Suprapubic skin (tissue), 4 donors: ENCODE results near the gene FGF4. TPM values are rescaled to one million over a fixed set of nuclear protein-coding genes. Genes with fewer than 3 reads are reported as not detected.

Experiments
- DNase-seq, 2 donors: peaks; one replicate each; pipeline ENCODE4 v3.0.0-alpha.2; 2019; ENCODE audit warnings: low spot score in 2 of 2
- H3K27ac ChIP-seq: fragments of 200-600 bp; sonication (generic); one replicate; pipeline ENCODE4 v1.5.1; 2019
- H3K27me3 ChIP-seq: fragments of 200-600 bp; sonication (generic); one replicate; pipeline ENCODE4 v1.5.1; 2019
- H3K36me3 ChIP-seq: fragments of 200-600 bp; sonication (generic); one replicate; pipeline ENCODE4 v1.5.1; 2019
- H3K4me1 ChIP-seq: fragments of 200-600 bp; sonication (generic); one replicate; pipeline ENCODE4 v1.5.1; 2019
- H3K4me3 ChIP-seq: fragments of 200-600 bp; sonication (generic); one replicate; pipeline ENCODE4 v1.5.1; 2019; ENCODE audit warnings: mild to moderate bottlenecking
- H3K9me3 ChIP-seq: fragments of 200-600 bp; sonication (generic); one replicate; pipeline ENCODE4 v1.5.1; 2019
- EP300 ChIP-seq: sonication (generic); formaldehyde crosslinking; IDR thresholded peaks from one replicate; pipeline ENCODE4 v1.6.1; 2017; ENCODE audit warnings: antibody characterized with exemption
- POLR2A ChIP-seq, 2 donors: fragments of 450-650 bp; IDR thresholded peaks; one replicate each; pipeline ENCODE4 v1.6.1; 2017; ENCODE audit warnings: antibody characterized with exemption in 2 of 2, mild to moderate bottlenecking in 2 of 2, moderate library complexity in 2 of 2
- POLR2AphosphoS5 ChIP-seq, 3 donors: sonication (generic); formaldehyde crosslinking; IDR thresholded peaks; one replicate each; pipeline ENCODE4 v1.6.1; 2017; ENCODE audit warnings: antibody characterized with exemption in 3 of 3
- WGBS: methylation state at CpG from one replicate; pipeline ENCODE4 v1.1.5; 2018; 5-methylcytosine and 5-hydroxymethylcytosine counted together
- total RNA-seq, 4 donors: library from RNA; depleted of rRNA; stranded (reverse); fragments of >200 nt; gene quantifications; one replicate each; pipeline ENCODE4 v1.1.0, GENCODE V29; 2016
- TF ChIP-seq, protein P1 (sequence below), 2 donors: fragments of 200-600 bp in 1 of 2; fragments of 450-650 bp in 1 of 2; sonication (generic) in 1 of 2; IDR thresholded peaks; one replicate each; pipeline ENCODE4 v1.5.1; 2016 to 2019; ENCODE audit warnings: antibody characterized with exemption in 2 of 2, mild to moderate bottlenecking in 1 of 2, moderate library complexity in 1 of 2

Gene FGF4
- total RNA-seq, 4 donors from 2014 or later = not detected

- WGBS = 79% methylated on average over 14 of the region's 14 CpGs
- Histone ChIP-seq H3K27ac (no peak overlapping the region), H3K27me3 (peaks cover 5% of the 10 kb centered on the region), H3K36me3 (no peaks in the 10 kb centered on the region), H3K4me3 (no peak overlapping the region), H3K9me3 (no peaks in the 10 kb centered on the region), H3K4me1 (no peaks in the 10 kb centered on the region)
- TF ChIP-seq EP300 (no peak), POLR2AphosphoS5 (IDR thresholded peaks at IDR 0.05) (no peak)
- DNase-seq = no peak
These were observed 22.0 kb upstream of the FGF4 start for GRCh38 chr11:69797156-69797555.

DNA sequence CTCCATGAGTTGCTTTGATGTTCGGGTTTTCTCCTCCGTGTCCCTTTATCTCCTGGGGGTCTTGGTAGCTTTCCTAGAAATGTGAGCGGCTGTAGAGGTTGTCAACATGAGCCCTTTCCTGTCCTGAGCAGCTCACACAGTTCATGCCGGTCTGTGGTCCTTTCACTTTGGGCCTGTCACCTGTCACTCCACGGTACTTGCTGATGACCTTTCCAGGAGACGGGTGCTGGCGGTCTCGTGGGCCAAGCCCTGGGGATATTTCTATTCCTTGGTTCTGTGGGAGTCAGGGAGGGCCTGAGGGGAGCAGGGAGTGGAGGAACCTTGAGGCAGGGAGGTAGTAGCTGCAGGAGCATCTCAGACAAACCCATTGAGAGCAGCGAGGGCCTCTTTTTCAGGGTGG lies 20.9 kb upstream of the FGF4 start:
- Histone ChIP-seq H3K27ac (no peak overlapping the region), H3K4me3 (no peak overlapping the region), H3K9me3 (no peaks in the 10 kb centered on the region), H3K36me3 (no peaks in the 10 kb centered on the region), H3K27me3 (no peaks in the 10 kb centered on the region), H3K4me1 (no peaks in the 10 kb centered on the region)
- TF ChIP-seq, protein P1, sequence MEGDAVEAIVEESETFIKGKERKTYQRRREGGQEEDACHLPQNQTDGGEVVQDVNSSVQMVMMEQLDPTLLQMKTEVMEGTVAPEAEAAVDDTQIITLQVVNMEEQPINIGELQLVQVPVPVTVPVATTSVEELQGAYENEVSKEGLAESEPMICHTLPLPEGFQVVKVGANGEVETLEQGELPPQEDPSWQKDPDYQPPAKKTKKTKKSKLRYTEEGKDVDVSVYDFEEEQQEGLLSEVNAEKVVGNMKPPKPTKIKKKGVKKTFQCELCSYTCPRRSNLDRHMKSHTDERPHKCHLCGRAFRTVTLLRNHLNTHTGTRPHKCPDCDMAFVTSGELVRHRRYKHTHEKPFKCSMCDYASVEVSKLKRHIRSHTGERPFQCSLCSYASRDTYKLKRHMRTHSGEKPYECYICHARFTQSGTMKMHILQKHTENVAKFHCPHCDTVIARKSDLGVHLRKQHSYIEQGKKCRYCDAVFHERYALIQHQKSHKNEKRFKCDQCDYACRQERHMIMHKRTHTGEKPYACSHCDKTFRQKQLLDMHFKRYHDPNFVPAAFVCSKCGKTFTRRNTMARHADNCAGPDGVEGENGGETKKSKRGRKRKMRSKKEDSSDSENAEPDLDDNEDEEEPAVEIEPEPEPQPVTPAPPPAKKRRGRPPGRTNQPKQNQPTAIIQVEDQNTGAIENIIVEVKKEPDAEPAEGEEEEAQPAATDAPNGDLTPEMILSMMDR (IDR thresholded peaks at IDR 0.05) = no peak
- TF ChIP-seq POLR2A (IDR thresholded peaks at IDR 0.05) = no peak
- no peak for TF ChIP-seq POLR2AphosphoS5 (IDR thresholded peaks at IDR 0.05)
- DNase-seq = no peak
- 80% methylated on average over 9 of the region's 9 CpGs for WGBS

DNA sequence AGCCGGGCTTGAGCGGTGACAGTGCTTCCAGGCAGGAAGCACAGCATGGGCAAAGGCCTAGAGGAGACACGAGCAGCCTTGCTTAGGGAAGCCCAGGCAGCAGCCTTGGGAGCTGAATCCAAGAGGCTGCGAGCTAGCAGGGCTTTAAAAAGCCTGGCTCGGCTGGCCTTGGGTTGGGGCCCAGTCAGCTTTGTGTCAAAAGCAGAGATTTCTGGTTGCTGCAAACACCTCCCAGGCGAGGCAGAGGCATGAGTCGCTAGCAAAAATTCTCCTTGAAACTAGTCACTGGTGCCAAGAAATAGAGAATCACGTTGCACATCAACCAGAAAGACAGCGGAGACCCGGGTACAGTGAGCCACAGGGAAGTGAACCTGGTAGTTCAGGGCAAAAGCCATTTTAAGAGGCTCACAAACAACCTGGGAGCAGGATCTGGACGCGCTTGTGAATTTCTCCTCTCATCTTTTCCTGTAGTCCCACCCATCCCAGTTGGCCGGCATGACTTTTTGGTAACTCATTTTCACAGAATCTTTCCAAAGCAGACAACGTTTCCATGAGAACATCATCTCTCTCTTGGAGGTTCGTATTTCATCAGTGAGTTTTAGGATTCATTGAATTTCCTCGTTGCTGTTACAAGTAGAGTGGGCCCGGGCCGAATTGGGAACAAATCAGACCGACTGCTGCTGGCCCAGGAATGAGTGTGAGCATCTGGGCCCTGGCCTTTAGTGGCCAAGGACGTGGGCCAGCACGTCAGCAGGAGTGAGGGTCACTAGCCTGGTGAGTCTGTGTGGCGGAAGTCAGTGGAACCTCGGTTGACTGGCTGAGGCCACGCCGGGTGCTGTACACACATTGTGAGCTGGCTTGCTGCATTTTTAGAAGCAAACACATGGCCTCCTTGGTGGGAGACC lies 16.4 kb upstream of the FGF4 start:
- WGBS = 69% methylated on average over 23 of the region's 25 CpGs
- no peaks in the 10 kb centered on the region for H3K4me1 ChIP-seq
- TF ChIP-seq EP300 = no peak
- no peak for TF ChIP-seq POLR2A (IDR thresholded peaks at IDR 0.05)
- TF ChIP-seq POLR2AphosphoS5 (IDR thresholded peaks at IDR 0.05) = no peak
- TF ChIP-seq, protein P1 (IDR thresholded peaks at IDR 0.05) = no peak
- no peaks in the 10 kb centered on the region for H3K27me3 ChIP-seq
- no peak overlapping the region for H3K4me3 ChIP-seq
- no peaks in the 10 kb centered on the region for H3K9me3 ChIP-seq
- DNase-seq = no peak
- H3K27ac ChIP-seq = no peak overlapping the region
- H3K36me3 ChIP-seq = no peaks in the 10 kb centered on the region

- Histone ChIP-seq H3K4me1 (no peaks in the 10 kb centered on the region), H3K4me3 (no peak overlapping the region), H3K36me3 (no peaks in the 10 kb centered on the region), H3K9me3 (no peaks in the 10 kb centered on the region), H3K27ac (no peak overlapping the region), H3K27me3 (no peaks in the 10 kb centered on the region)
- no peak for DNase-seq
- whole genome bisulfite sequencing = 91% methylated on average over 11 of the region's 11 CpGs
- TF ChIP-seq POLR2A (IDR thresholded peaks at IDR 0.05) = no peak
- no peak for TF ChIP-seq EP300
- no peak for TF ChIP-seq POLR2AphosphoS5 (IDR thresholded peaks at IDR 0.05)
- TF ChIP-seq, protein P1 (IDR thresholded peaks at IDR 0.05) = no peak
These were observed 13.8 kb upstream of the FGF4 start for GRCh38 chr11:69788956-69789355.

GRCh38 chr11:69787906-69788305 lies 12.8 kb upstream of the FGF4 start:
- 95% methylated on average over 4 of the region's 10 CpGs for WGBS
- no peaks in the 10 kb centered on the region for H3K9me3 ChIP-seq
- no peak for DNase-seq
- no peaks in the 10 kb centered on the region for H3K36me3 ChIP-seq
- TF ChIP-seq, protein P1 (IDR thresholded peaks at IDR 0.05) = no peak
- TF ChIP-seq POLR2A (IDR thresholded peaks at IDR 0.05) = no peak
- no peak for TF ChIP-seq EP300
- H3K27ac ChIP-seq = no peak overlapping the region
- H3K4me3 ChIP-seq = no peak overlapping the region
- no peaks in the 10 kb centered on the region for H3K27me3 ChIP-seq
- no peaks in the 10 kb centered on the region for H3K4me1 ChIP-seq
